Fibroblast of lung (primary cell): ENCODE measurements around the gene ADGRD1.

Experiments
- EZH2 ChIP-seq: IDR thresholded peaks from 2 replicates; pipeline ENCODE4 v1.5.1; 2012; ENCODE audit warnings: low read length, control low read depth, mild to moderate bottlenecking; ENCODE audit errors: missing control alignments
- TF ChIP-seq, protein P1 (sequence below), 2 donors: IDR thresholded peaks in 1 of 2; conservative IDR thresholded peaks in 1 of 2; 1 replicate in 1 of 2; 2 replicates in 1 of 2; pipeline ENCODE4 v1.5.1; 2011 to 2012; ENCODE audit warnings: low read length in 2 of 2, control low read depth in 1 of 2, inconsistent platforms in 1 of 2, low read depth in 1 of 2, mild to moderate bottlenecking in 1 of 2

DNA sequence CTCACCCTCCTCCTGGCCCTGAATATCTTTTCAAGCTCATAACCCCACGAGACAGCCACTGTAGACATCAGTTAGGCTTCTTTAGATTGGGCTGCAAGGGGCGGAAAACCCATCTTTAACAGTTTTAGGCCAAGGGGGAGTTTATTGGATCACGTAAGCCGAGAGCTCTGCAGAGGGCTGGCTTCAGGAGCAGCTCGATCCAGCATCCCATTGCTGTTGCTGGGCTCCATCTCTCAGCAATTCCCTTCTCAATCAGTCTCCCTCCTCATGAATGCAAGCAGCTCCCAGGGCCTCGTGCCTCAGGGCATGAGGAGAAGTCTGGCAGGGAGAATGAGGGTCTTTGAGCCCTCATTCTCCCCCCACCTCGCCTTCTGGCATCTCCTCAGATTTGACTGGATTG lies 59.4 kb downstream of the ADGRD1 start:
- TF ChIP-seq, protein P1, sequence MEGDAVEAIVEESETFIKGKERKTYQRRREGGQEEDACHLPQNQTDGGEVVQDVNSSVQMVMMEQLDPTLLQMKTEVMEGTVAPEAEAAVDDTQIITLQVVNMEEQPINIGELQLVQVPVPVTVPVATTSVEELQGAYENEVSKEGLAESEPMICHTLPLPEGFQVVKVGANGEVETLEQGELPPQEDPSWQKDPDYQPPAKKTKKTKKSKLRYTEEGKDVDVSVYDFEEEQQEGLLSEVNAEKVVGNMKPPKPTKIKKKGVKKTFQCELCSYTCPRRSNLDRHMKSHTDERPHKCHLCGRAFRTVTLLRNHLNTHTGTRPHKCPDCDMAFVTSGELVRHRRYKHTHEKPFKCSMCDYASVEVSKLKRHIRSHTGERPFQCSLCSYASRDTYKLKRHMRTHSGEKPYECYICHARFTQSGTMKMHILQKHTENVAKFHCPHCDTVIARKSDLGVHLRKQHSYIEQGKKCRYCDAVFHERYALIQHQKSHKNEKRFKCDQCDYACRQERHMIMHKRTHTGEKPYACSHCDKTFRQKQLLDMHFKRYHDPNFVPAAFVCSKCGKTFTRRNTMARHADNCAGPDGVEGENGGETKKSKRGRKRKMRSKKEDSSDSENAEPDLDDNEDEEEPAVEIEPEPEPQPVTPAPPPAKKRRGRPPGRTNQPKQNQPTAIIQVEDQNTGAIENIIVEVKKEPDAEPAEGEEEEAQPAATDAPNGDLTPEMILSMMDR (conservative IDR thresholded peaks at IDR 0.05 in 1 of 2, IDR thresholded peaks at IDR 0.05 in 1 of 2; ENCODE audit: low read depth in 1 of 2, low read length in 2 of 2), result no peak
- TF ChIP-seq EZH2, result no peak
